ENCODE measurements around the gene PGM2.

PGM2 gene

DNA sequence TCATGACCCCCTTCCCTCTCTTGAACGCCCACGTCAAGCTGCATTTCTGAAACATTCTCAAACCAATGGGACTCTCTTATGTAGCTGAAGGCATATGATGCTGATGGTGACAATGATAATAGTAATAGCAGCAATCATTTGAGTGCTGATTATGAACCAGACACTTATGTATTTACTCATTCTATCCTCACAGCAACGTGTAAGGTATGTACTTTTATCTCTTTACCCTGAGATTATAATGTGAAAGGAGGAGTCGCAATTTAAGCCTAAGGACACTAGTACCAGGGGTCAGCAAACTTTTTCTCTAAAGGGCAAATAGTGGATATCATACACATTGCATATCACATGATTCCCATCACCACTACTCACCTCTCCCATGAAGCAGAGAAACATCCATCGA is 8.5 kb downstream of the PGM2 start:
- TF ChIP-seq, protein P1, sequence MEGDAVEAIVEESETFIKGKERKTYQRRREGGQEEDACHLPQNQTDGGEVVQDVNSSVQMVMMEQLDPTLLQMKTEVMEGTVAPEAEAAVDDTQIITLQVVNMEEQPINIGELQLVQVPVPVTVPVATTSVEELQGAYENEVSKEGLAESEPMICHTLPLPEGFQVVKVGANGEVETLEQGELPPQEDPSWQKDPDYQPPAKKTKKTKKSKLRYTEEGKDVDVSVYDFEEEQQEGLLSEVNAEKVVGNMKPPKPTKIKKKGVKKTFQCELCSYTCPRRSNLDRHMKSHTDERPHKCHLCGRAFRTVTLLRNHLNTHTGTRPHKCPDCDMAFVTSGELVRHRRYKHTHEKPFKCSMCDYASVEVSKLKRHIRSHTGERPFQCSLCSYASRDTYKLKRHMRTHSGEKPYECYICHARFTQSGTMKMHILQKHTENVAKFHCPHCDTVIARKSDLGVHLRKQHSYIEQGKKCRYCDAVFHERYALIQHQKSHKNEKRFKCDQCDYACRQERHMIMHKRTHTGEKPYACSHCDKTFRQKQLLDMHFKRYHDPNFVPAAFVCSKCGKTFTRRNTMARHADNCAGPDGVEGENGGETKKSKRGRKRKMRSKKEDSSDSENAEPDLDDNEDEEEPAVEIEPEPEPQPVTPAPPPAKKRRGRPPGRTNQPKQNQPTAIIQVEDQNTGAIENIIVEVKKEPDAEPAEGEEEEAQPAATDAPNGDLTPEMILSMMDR (IDR thresholded peaks at IDR 0.05), result no peak

DNA sequence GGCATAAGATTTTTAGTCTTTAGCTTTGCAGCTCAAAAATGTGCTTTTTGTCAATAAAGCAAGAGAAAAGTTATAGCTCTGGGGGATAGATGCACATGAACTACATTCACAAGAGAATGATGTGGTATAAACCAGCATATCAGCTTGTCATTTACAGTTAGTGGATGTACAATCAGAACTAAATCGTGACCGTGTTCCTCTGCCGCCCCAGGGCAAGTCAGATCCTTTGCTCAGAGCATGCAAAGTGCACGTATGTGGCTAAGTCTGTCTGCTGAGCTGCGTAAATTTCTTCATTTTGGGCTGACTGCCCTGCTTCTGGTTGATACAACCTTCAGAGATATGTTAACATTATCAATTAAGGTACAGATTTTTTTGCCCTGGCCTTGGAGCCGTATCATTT is 9.3 kb downstream of the PGM2 start:
- TF ChIP-seq, protein P1 (IDR thresholded peaks at IDR 0.05), result no peak

DNA sequence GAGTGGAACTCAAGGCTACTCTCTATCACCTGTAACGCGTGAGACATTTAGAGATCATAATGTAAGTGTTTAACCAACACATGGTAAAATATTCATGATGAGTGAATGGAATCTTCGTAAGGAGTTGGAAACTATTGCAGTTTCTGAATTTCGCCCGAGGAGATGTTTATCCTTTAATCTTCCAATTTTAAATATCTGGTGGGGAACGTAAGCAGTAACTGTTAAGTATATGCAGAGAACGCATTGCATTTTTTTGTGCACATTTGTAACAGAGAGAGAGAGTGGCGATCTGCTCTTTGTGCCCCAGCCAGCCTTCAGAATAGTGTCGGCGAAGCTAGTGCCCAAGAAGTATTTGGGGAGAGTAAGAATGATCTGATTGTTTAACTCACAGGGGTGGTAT is 9.8 kb downstream of the PGM2 start:
- TF ChIP-seq, protein P1 (IDR thresholded peaks at IDR 0.05), result no peak

DNA sequence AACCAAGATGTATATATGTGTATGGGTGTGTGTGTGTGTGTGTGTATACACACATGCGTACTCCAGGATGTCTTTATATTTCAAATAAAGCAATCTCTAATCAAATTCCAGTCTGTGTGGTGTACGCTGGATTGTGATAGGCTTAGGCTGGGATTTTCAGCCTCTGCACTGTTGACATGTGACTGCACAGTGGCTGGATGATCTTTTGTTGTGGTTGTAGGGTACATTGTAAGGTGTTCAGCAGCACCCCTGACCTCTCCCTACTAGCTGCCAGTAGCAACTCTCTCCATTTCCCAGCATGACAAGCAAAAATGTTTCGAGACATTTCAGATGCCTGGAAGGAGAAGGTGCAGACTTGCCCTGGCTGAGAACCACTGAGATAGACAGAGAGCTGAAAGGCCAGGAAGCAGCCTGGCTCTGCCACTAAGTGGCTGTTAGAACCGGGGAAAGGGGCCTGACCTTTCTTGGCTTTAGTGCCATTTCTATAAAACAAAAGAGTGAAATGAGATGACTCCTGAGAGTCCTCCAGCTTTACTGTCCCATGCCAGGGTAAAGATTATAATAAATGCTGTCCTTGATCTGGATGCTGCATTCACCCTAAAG is 10.5 kb downstream of the PGM2 start:
- TF ChIP-seq, protein P1 (IDR thresholded peaks at IDR 0.05), result no peak

DNA sequence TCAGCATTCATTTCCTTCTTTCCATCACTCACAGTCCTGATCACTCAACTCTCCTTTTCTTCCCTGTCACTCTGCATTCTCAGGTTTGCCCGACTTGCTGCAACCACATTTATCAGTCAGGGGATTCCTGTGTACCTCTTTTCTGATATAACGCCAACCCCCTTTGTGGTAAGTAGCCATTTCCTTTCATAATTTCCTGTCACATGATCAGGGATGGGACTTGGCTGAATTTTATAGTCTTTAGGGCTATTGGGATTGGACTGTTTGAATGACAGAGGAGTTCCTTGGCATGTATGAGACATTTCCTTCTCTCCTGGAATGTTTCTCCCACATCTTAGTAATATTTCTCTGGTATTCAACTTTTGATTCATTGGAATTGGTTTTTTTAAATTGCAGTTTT is 11.0 kb downstream of the PGM2 start:
- TF ChIP-seq, protein P1 (IDR thresholded peaks at IDR 0.05), result no peak

DNA sequence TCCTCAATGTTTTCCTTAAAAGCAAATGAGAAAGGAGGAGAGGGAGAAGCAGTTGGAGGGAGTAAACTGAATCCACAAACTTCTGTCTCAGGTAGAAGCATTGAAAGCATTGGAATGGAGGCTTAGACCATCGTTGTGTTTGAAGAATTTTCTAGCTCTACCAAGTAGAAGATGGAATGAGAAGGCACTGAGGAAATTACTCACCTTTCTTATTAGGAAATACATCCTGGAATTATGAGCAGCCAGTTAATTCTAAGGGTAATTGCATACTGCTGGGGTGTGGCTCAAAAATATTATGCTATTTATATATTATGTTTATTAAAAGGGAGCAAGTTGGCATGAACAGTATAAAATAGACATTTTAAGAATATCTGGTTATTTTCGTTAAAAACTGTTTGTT is 12.9 kb downstream of the PGM2 start:
- TF ChIP-seq, protein P1 (IDR thresholded peaks at IDR 0.05), result no peak

DNA sequence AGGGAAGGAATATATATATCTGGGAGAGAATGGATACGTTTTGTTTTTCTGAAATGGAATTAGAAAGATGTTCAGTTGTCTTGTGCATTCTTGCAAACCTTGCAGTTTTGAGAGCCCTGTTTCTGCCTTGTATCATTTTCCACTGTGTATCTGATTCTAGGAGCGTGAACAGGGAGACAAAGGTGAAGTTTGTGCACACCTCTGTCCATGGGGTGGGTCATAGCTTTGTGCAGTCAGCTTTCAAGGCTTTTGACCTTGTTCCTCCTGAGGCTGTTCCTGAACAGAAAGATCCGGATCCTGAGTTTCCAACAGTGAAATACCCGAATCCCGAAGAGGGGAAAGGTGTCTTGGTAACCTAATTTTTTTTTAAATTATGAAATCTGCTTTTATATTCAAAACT is 17.7 kb downstream of the PGM2 start:
- TF ChIP-seq, protein P1 (IDR thresholded peaks at IDR 0.05), result no peak

DNA sequence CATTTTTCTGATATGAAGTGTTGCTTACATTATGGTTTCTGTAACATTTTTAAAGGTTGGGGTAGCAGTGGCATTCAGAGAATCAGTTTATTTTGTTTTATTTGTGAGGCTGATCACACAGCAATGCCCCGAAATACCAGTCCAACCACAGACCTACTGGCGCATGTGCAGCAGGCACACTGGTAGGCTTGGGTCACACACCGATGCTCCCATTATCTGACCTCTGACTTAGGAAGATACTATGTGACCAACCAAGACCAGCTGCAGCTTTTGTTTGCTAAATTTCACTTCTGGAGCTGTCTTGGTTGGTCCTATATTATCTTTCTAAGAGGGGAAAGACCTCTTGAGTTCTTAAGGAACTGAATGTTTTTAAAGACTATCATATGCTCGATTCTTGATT is 18.7 kb downstream of the PGM2 start:
- TF ChIP-seq, protein P1 (IDR thresholded peaks at IDR 0.05), result no peak

All from LNCAP (cell line).